GM23338 (cell line): Measurements from ENCODE around the gene NOL9. TPM values are rescaled to one million over a fixed set of nuclear protein-coding genes. Genes with fewer than 3 reads are reported as not detected.
A peak's percentile ranks its signal among the peaks of the same experiment; 100 is the strongest.

Source experiments
- ATAC-seq: fragments of 200-7000 bp; cut with Tn5 transposase; 3 replicates; pipeline ENCODE4 v1.9.1; 2020
- DNase-seq: peaks from one replicate; pipeline ENCODE4 v3.0.0-alpha.2; 2015; ENCODE audit warnings: low spot score
- H2AFZ ChIP-seq: fragments of 200-600 bp; sonication (generic); 2 replicates; pipeline ENCODE4 v1.8.0; 2016; ENCODE audit warnings: antibody characterized with exemption, mild to moderate bottlenecking, moderate library complexity
- H3F3A ChIP-seq: fragments of 200-600 bp; sonication (generic); replicated peaks from 2 replicates; pipeline ENCODE4 v1.8.0; 2017; ENCODE audit warnings: antibody characterized with exemption, mixed run types, low read depth
- H3K27ac ChIP-seq: fragments of 200-600 bp; sonication (generic); 2 replicates; pipeline ENCODE4 v1.6.1; 2016; ENCODE audit warnings: low read depth
- H3K27me3 ChIP-seq: fragments of 200-600 bp; sonication (generic); 2 replicates; pipeline ENCODE4 v1.8.0; 2016; ENCODE audit warnings: mild to moderate bottlenecking, mixed run types, moderate library complexity; ENCODE audit not compliant: insufficient read depth
- H3K36me3 ChIP-seq: fragments of 200-600 bp; sonication (generic); 2 replicates; pipeline ENCODE4 v1.8.0; 2016; ENCODE audit warnings: mild to moderate bottlenecking; ENCODE audit not compliant: insufficient read depth
- H3K4me1 ChIP-seq: fragments of 200-600 bp; sonication (generic); 2 replicates; pipeline ENCODE4 v1.8.0; 2016; ENCODE audit warnings: mild to moderate bottlenecking, moderate library complexity; ENCODE audit not compliant: insufficient read depth
- H3K4me2 ChIP-seq: fragments of 200-600 bp; sonication (generic); 2 replicates; pipeline ENCODE4 v1.7.1; 2017; ENCODE audit warnings: mixed run types
- H3K4me3 ChIP-seq: fragments of 200-600 bp; sonication (generic); 2 replicates; pipeline ENCODE4 v1.6.1; 2016; ENCODE audit warnings: mixed run types
- H3K79me2 ChIP-seq: fragments of 200-600 bp; sonication (generic); replicated peaks from 2 replicates; pipeline ENCODE4 v1.8.0; 2017; ENCODE audit warnings: mild to moderate bottlenecking; ENCODE audit not compliant: insufficient read depth
- H3K9me2 ChIP-seq: fragments of 200-600 bp; sonication (generic); 2 replicates; pipeline ENCODE4 v1.8.0; 2017; ENCODE audit not compliant: insufficient read depth
- H4K20me1 ChIP-seq: fragments of 200-600 bp; sonication (generic); replicated peaks from 2 replicates; pipeline ENCODE4 v1.8.0; 2017; ENCODE audit warnings: mild to moderate bottlenecking; ENCODE audit not compliant: insufficient read depth
- H3K27ac Mint-ChIP-seq: 2 replicates; pipeline ENCODE4 v1.8.0; 2020; ENCODE audit warnings: inconsistent platforms, mild to moderate bottlenecking, moderate library complexity, mixed read lengths
- H3K27me3 Mint-ChIP-seq: 3 replicates; pipeline ENCODE4 v1.8.0; 2022; ENCODE audit warnings: low read depth, mild to moderate bottlenecking, moderate library complexity, mixed read lengths, inconsistent platforms; ENCODE audit not compliant: insufficient read depth, poor library complexity
- H3K36me3 Mint-ChIP-seq: 3 replicates; pipeline ENCODE4 v1.8.0; 2021; ENCODE audit warnings: low read depth, mild to moderate bottlenecking, inconsistent platforms, moderate library complexity, mixed read lengths
- H3K4me1 Mint-ChIP-seq: 3 replicates; pipeline ENCODE4 v1.8.0; 2020; ENCODE audit warnings: mild to moderate bottlenecking, inconsistent platforms, mixed read lengths
- H3K4me3 Mint-ChIP-seq: 3 replicates; pipeline ENCODE4 v1.8.0; 2021; ENCODE audit warnings: moderate library complexity, mild to moderate bottlenecking, inconsistent platforms, mixed read lengths
- H3K9me3 Mint-ChIP-seq: 3 replicates; pipeline ENCODE4 v1.8.0; 2020; ENCODE audit warnings: moderate library complexity, mild to moderate bottlenecking, inconsistent platforms, mixed read lengths
- CTCF ChIP-seq, 2 experiments: fragments of 200-600 bp in 1 of 2; sonication (generic) in 1 of 2; conservative IDR thresholded peaks; 2 replicates each; pipeline versions ENCODE4 v1.5.1 to v1.6.1; 2016 to 2017; ENCODE audit warnings: antibody characterized with exemption in 2 of 2, low read depth in 2 of 2, mild to moderate bottlenecking in 2 of 2, moderate library complexity in 1 of 2
- ETS1 ChIP-seq: IDR thresholded peaks from 2 replicates; pipeline ENCODE4 v1.6.1; 2016; ENCODE audit warnings: antibody characterized with exemption
- NANOG ChIP-seq: IDR thresholded peaks from 2 replicates; pipeline ENCODE4 v1.6.1; 2016; ENCODE audit warnings: antibody characterized with exemption, borderline replicate concordance
- POLR2AphosphoS5 ChIP-seq: IDR thresholded peaks from 2 replicates; pipeline ENCODE4 v1.6.1; 2016; ENCODE audit warnings: antibody characterized with exemption, low read depth
- REST ChIP-seq: IDR thresholded peaks from one replicate; pipeline ENCODE4 v1.6.1; 2018; ENCODE audit warnings: antibody characterized with exemption; ENCODE audit not compliant: unreplicated experiment
- ZNF114 ChIP-seq: fragments of 250-450 bp; sonication (Bioruptor Pico); IDR thresholded peaks from 2 replicates; pipeline ENCODE4 v1.5.0; 2020; ENCODE audit warnings: mild to moderate bottlenecking, moderate library complexity
- ZNF462 ChIP-seq: fragments of 250-450 bp; sonication (Bioruptor Pico); IDR thresholded peaks from 2 replicates; pipeline ENCODE4 v1.5.0; 2020; ENCODE audit warnings: mild to moderate bottlenecking, moderate library complexity
- polyA plus RNA-seq: library from polyadenylated mRNA; unstranded; fragments of >200 nt; fragmentation: Nextera tagmentation; extraction: Ambion mirVana; gene quantifications from 2 replicates; pipeline ENCODE4 v1.2.1, GENCODE V29; 2016
- total RNA-seq: library from RNA; depleted of rRNA; stranded (reverse); fragments of >200 nt; shearing (Covaris generic); gene quantifications from 2 replicates; pipeline ENCODE4 v1.2.3, GENCODE V29; 2014

The NOL9 gene
- total and polyA plus RNA-seq, 2 experiments from 2014 or later, result 13.2 to 48.5 TPM

- TF ChIP-seq CTCF (conservative IDR thresholded peaks at IDR 0.05; ENCODE audit: low read depth in 2 of 2), result no peak
These were observed 3.3 kb upstream of the NOL9 start (continued) for GRCh38 chr1:6557597-6557996.

GRCh38 chr1:6554907-6555778, 830 bp upstream of the NOL9 start, which contains the start of gene TAS1R1:
Gene TAS1R1, plus strand, starts transcription at chr1:6555307. Its CDS starts 67 bp downstream, at chr1:6555374.
- no peak within 1 kb of the TSS for H3K27ac Mint-ChIP-seq
- H3F3A ChIP-seq, result 0 out of 2 replicates have a peak, but pooled peaks cover 3% of the 10 kb centered on the region
- peaks cover 17% of the 10 kb centered on the region for H4K20me1 ChIP-seq
- no peaks in the 10 kb centered on the region for H3K9me2 ChIP-seq
- peaks cover 9% of the 10 kb centered on the region for H3K4me1 ChIP-seq
- no peak for DNase-seq
- no peak within 1 kb of the TSS for H3K27ac ChIP-seq
- peak within 1 kb of the TSS; percentile 87 for H2AFZ ChIP-seq
- ATAC-seq, result no peak; the same call in 2 of the 3 replicates
- no peaks in the 10 kb centered on the region for H3K9me3 Mint-ChIP-seq
- peak within 1 kb of the TSS; percentile 96 for H3K4me3 ChIP-seq
- peaks cover 9% of the 10 kb centered on the region for H3K4me1 Mint-ChIP-seq
- H3K27me3 Mint-ChIP-seq, result peaks cover 5% of the 10 kb centered on the region
- H3K4me3 Mint-ChIP-seq, result peak within 1 kb of the TSS; percentile 85
- H3K27me3 ChIP-seq, result no peaks in the 10 kb centered on the region
- H3K36me3 Mint-ChIP-seq, result peaks cover 12% of the 10 kb centered on the region
- H3K79me2 ChIP-seq, result peaks cover 36% of the 10 kb centered on the region
- H3K4me2 ChIP-seq, result peak within 1 kb of the TSS; percentile 91
- peaks cover 5% of the 10 kb centered on the region; the same call in 1 of the 2 replicates for H3K36me3 ChIP-seq
- no peak for TF ChIP-seq REST
- TF ChIP-seq POLR2AphosphoS5, result no peak
- TF ChIP-seq ZNF114 (CRISPR knock-in tag), result no peak
- no peak for TF ChIP-seq ZNF462 (CRISPR knock-in tag)
- no peak for TF ChIP-seq ETS1
- no peak for TF ChIP-seq CTCF (conservative IDR thresholded peaks at IDR 0.05; ENCODE audit: low read depth in 2 of 2)
- TF ChIP-seq NANOG, result no peak
